HG03045 (cell line): ENCODE data around the gene PCSK5.

Experiments
- ATAC-seq: cut with Tn5 transposase; IDR thresholded peaks from one replicate; pipeline ENCODE4 v1.9.1; 2021; ENCODE audit warnings: mild to moderate bottlenecking, moderate library complexity; ENCODE audit not compliant: unreplicated experiment

PCSK5 gene

DNA sequence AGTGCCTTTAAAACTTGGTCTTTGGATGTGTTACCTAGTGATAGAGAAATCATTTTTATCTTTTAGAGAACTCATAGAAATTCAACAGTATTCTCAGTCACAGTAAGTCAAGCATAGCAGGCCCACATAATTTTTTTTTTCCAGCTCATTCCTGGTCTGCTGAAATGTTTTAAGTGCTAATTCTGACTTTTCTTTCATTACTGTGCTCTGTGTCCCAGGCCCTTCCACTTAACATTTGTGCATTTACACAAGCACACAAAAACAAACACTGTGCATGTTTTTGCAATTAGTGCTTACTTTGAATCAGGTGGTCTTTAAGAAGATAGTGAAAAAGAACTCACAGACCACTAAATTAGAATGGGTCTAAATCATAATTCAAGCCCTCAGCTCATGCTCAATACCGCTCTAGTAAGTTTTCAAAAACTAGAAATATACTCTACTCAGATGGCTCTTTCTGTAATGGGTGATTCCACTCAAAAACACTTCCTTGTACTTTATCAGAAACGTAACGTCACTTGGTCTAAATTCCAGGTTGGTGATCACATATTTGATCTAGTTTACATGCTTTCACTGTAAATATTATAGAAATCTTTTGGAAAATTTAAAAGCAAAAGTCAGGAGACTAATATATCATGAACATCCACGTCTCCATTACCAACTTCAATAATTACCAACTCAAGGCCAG lies 107.8 kb downstream of the PCSK5 start:
- ATAC-seq = no peak

DNA sequence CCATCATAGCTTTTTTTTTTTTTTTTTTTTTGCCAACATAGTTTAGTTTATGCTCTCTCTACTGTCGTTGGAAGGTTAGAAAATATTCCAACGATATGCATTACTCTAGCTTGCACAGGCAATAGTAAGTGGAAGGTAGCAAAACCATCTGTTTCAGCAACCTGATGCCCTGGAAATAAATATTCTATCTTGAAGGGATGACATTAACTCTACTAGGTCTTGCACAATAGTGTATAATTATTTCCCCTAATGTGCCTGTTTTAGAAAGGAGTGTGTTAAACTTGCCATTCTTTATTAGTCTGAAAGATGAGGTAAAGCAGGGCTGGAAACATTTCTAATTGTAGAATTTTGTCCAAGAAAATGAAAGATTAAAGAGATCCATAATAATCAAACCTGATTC lies 111.0 kb downstream of the PCSK5 start:
- no peak for ATAC-seq

DNA sequence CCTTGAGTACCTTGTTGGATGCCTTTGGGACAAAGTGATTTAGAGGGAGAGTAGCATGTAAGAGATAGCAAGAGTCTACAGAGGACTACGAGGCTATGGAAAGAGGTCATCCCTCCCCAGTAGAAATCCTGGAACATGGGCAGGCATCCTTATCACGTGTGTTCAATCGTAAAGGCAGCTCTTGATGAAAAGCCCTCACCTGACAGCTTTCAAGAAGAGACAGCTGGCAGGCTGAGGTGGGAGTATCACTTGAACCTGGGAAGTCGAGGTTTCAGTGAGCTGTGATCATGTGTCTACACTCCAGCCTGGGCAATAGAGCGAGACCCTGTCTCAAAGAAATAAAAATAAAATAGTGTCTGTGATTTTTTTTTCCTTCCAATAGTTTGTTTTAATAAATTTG lies 112.6 kb downstream of the PCSK5 start:
- no peak for ATAC-seq

GRCh38 chr9:76004526-76004925 lies 114.1 kb downstream of the PCSK5 start:
- ATAC-seq = no peak

- no peak for ATAC-seq
Measured at GRCh38 chr9:76007935-76008334, 117.5 kb downstream of the PCSK5 start.

GRCh38 chr9:76013809-76014208 lies 123.3 kb downstream of the PCSK5 start:
- no peak for ATAC-seq

- no peak for ATAC-seq
Measured at GRCh38 chr9:76018235-76018634, 127.8 kb downstream of the PCSK5 start.

GRCh38 chr9:76018761-76019160 lies 128.3 kb downstream of the PCSK5 start:
- no peak for ATAC-seq

GRCh38 chr9:76020652-76021051 lies 130.2 kb downstream of the PCSK5 start:
- ATAC-seq = no peak

DNA sequence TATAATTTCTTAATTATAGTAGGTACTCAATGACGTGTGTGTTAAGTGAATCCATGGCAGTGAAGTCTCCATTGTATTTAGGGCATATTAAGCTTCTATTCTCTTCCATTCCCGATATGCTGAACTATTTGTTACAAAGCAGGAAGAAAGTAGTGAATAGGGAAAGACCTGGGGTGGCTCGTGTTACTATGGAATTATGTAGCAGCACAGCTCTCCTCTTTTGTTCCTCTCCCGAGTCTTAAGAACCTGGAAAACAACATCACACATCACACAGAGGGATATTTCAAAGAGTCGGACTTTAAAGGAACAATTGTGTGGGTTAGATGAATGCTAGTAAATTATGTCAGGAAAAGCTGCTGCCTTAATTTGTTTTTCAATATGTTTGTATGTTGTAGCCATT lies 131.8 kb downstream of the PCSK5 start:
- ATAC-seq = no peak

GRCh38 chr9:76023715-76024195 lies 133.3 kb downstream of the PCSK5 start:
- no peak for ATAC-seq

DNA sequence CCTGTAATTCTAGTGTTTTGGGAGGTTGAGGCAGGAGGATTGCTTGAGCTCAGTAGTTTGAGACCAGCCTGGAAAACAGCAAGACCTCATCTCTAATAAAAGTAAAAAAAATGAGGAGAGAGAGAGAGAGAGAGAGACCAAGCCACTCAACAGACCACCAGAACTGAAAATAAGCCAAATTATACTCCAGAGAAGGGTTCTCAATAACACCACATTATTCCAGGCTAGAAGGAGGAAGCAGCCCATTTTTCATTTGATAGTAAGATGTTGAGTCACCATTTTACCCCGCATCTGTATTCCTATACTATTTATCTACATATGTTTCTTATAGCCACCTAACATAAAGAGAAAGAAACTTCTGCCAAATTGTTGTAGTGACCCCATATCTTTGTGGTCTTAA lies 134.8 kb downstream of the PCSK5 start:
- ATAC-seq = no peak

GRCh38 chr9:76026796-76027195 lies 136.3 kb downstream of the PCSK5 start:
- no peak for ATAC-seq

DNA sequence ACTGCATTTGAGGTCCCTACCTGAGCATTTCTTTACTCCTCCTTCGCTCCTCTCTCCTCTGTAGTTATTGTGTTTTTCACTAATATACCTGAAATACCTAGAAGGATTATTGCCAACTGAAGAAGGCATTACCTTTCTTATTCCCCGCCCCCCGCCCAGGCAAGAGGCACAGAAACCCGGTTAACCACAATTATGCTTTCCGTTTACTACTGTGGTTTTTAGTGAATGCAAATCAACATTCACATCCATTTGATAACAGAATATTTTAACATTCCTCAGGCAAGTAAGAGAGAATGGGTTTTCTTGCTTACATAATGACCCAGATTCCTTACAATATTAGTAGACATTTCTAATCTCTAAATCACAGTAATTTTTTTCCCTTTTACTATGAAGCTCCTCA lies 136.9 kb downstream of the PCSK5 start:
- ATAC-seq = no peak

DNA sequence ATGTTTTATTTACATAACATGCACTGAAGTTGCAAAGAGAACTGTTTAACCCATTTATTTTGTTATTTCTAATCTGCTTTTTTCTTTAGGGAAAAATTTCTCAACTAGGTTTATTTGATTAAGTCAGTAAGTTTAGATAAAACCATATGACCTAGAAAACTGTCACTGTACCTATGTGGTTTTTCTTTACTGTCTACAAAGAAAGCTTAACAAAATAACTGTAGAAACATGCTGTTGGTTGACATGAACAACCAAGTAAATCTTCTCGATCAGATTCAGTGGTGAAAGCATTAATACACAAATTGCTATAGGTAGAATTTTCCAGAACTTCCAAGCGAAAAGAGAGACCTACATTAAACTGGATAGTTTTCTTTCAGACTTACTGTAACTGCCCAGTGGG lies 137.4 kb downstream of the PCSK5 start:
- no peak for ATAC-seq

GRCh38 chr9:76032038-76032796 lies 141.7 kb downstream of the PCSK5 start:
- no peak for ATAC-seq

DNA sequence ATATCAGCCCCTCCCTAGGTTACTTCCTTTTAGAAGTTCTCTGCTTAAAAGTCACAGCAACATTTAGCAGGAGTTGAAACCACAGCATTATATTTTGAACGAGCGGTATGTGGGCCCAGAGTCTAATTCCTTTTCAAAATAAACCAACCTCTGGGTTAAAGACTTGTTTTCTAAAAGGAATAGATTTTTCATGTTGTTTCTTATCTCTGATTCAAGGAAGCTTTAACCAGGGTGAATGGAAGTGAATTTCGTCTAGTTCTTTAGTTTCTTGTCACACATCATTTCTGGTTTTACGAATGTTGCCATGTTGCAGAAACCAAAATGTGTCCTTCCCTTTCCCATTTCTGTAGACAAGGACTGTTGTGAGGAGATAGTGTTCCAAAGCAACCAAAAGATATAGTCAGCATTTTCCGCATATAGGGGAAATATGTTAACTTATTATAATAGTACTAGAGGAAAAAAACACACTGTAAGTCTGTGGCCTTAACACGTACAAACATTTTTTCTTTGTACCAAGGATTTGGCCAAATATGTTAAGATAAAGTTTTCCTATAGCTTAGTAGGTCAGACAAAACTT lies 142.4 kb downstream of the PCSK5 start:
- ATAC-seq = no peak

DNA sequence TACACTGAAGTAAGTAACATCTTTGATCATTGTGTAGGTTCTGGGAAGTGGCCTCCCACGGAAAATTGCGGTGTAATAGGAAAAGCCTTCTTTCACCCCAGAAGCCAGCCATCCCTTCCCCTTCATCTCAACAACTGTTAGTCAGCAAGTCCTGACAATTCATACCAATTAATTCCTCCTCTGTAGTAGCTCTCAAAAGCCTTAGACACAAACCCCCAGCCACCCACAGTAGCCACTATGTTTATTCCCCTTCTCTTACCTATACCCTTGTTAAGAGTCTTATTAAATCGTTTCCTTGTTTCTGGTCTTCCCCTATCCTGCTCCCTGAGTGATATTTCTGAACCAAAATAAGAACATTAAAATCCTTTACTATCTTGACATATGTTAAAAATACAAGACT lies 143.6 kb downstream of the PCSK5 start:
- ATAC-seq = no peak

DNA sequence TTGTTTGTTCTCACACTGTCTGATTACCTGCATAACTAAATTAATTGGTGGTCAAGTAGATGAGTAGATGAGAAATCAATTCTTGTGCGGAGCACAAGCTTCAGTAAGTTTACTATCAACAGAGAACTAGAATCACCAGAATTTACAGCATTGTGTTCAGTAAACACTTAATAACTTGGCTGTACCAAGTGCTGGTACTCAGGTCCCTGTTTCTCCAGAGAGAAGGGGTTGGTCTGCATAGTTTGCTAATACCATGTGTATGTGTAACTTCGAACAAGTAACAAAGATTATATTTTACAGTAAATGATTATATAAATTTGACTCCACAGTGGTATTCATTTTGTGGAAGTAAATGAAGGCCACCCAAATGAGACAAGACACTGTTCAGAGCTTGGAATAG lies 146.3 kb downstream of the PCSK5 start:
- no peak for ATAC-seq

- ATAC-seq = no peak
Measured at GRCh38 chr9:76037587-76038225, 147.2 kb downstream of the PCSK5 start.

- ATAC-seq = no peak
Measured at GRCh38 chr9:76038431-76038830, 148.0 kb downstream of the PCSK5 start.
